WTC11 (cell line): Measurements from ENCODE around the gene TCF12. TPM values are rescaled to one million over a fixed set of nuclear protein-coding genes. Genes with fewer than 3 reads are reported as not detected.

Experiments
- ATAC-seq: fragments of 200-7000 bp; cut with Tn5 transposase; 2 replicates; pipeline ENCODE4 v1.10.0; 2021; ENCODE audit warnings: mild to moderate bottlenecking, moderate library complexity
- CTCF ChIA-PET: fragments of 300-600 bp; sonication (Branson Sonifier 250); formaldehyde crosslinking; loops from one replicate; lab custom pipeline; 2021; ENCODE audit warnings: antibody characterized with exemption; lab: Charles Lee
- POLR2A ChIA-PET: fragments of 350-600 bp; sonication (Branson Sonifier 250); formaldehyde crosslinking; loops from one replicate; lab custom pipeline; 2021; ENCODE audit warnings: antibody characterized with exemption; lab: Charles Lee
- DNase-seq: peaks from one replicate; pipeline ENCODE4 v3.0.0; 2021; ENCODE audit warnings: low spot score
- H3K27ac Mint-ChIP-seq: 2 replicates; pipeline ENCODE4 v1.8.0; 2021; ENCODE audit warnings: mixed read lengths
- H3K27me3 Mint-ChIP-seq: 2 replicates; pipeline ENCODE4 v1.8.0; 2021; ENCODE audit warnings: low read depth, mild to moderate bottlenecking, moderate library complexity, mixed read lengths
- H3K36me3 Mint-ChIP-seq: 2 replicates; pipeline ENCODE4 v1.8.0; 2021; ENCODE audit warnings: mixed read lengths
- H3K4me1 Mint-ChIP-seq: 2 replicates; pipeline ENCODE4 v1.8.0; 2022; ENCODE audit warnings: mixed read lengths
- H3K4me3 Mint-ChIP-seq: 2 replicates; pipeline ENCODE4 v1.8.0; 2021; ENCODE audit warnings: mild to moderate bottlenecking, moderate library complexity, mixed read lengths
- H3K9me3 Mint-ChIP-seq: 2 replicates; pipeline ENCODE4 v1.8.0; 2021; ENCODE audit warnings: mixed read lengths
- ELF4 ChIP-seq: sonication (generic); formaldehyde crosslinking; IDR thresholded peaks from 2 replicates; pipeline ENCODE4 v1.8.1; 2022; ENCODE audit warnings: low read depth, mild to moderate bottlenecking, moderate library complexity, missing genetic modification reagents
- EMX1 ChIP-seq: fragments of 250-450 bp; sonication (Bioruptor Pico); IDR thresholded peaks from 2 replicates; pipeline ENCODE4 v1.8.0; 2021; ENCODE audit warnings: mild to moderate bottlenecking
- JUN ChIP-seq: sonication (generic); formaldehyde crosslinking; IDR thresholded peaks from 2 replicates; pipeline ENCODE4 v1.8.0; 2023; ENCODE audit warnings: mild to moderate bottlenecking, missing genetic modification reagents
- KAT7 ChIP-seq: sonication (generic); formaldehyde crosslinking; IDR thresholded peaks from 2 replicates; pipeline ENCODE4 v1.8.1; 2023; ENCODE audit warnings: missing genetic modification reagents, mild to moderate bottlenecking, borderline replicate concordance
- NFATC4 ChIP-seq: fragments of 250-450 bp; sonication (Bioruptor Pico); IDR thresholded peaks from 2 replicates; pipeline ENCODE4 v1.9.0; 2021; ENCODE audit warnings: mild to moderate bottlenecking
- NR1H2 ChIP-seq: sonication (generic); formaldehyde crosslinking; IDR thresholded peaks from 2 replicates; pipeline ENCODE4 v1.9.0; 2021; ENCODE audit warnings: mild to moderate bottlenecking, moderate library complexity, missing genetic modification reagents
- OVOL2 ChIP-seq: fragments of 250-450 bp; sonication (Bioruptor Pico); IDR thresholded peaks from 2 replicates; pipeline ENCODE4 v1.9.0; 2021; ENCODE audit warnings: mild to moderate bottlenecking, borderline replicate concordance
- RELA ChIP-seq: sonication (generic); formaldehyde crosslinking; IDR thresholded peaks from 2 replicates; pipeline ENCODE4 v1.8.1; 2022; ENCODE audit warnings: missing genetic modification reagents, mild to moderate bottlenecking, borderline replicate concordance
- SP1 ChIP-seq: sonication (generic); formaldehyde crosslinking; conservative IDR thresholded peaks from 2 replicates; pipeline ENCODE4 v1.8.1; 2022; ENCODE audit warnings: missing genetic modification reagents
- TCF7 ChIP-seq: sonication (generic); formaldehyde crosslinking; IDR thresholded peaks from 2 replicates; pipeline ENCODE4 v1.8.0; 2022; ENCODE audit warnings: mild to moderate bottlenecking, low read depth, missing genetic modification reagents, moderate library complexity
- ZNF121 ChIP-seq: sonication (generic); formaldehyde crosslinking; IDR thresholded peaks from 2 replicates; pipeline ENCODE4 v1.8.0; 2023; ENCODE audit warnings: missing genetic modification reagents
- ZNF232 ChIP-seq: sonication (generic); formaldehyde crosslinking; IDR thresholded peaks from 2 replicates; pipeline ENCODE4 v1.8.0; 2022; ENCODE audit warnings: mild to moderate bottlenecking, missing genetic modification reagents
- ZNF416 ChIP-seq: fragments of 250-450 bp; sonication (Bioruptor Pico); IDR thresholded peaks from 2 replicates; pipeline ENCODE4 v1.9.0; 2021; ENCODE audit warnings: mild to moderate bottlenecking, inconsistent platforms
- ZNF423 ChIP-seq: fragments of 250-450 bp; sonication (Bioruptor Pico); IDR thresholded peaks from 2 replicates; pipeline ENCODE4 v2.1.2; 2022; ENCODE audit warnings: mild to moderate bottlenecking, moderate library complexity
- total RNA-seq: library from RNA; stranded (reverse); gene quantifications from 3 replicates; pipeline ENCODE4 v1.2.3, GENCODE V29; 2021
- TF ChIP-seq, protein P1 (sequence below): sonication (generic); formaldehyde crosslinking; IDR thresholded peaks from 2 replicates; pipeline ENCODE4 v1.8.1; 2022; ENCODE audit warnings: missing genetic modification reagents, borderline replicate concordance
- TF ChIP-seq, protein P2 (sequence below): sonication (generic); formaldehyde crosslinking; IDR thresholded peaks from 2 replicates; pipeline ENCODE4 v1.8.1; 2022; ENCODE audit warnings: mild to moderate bottlenecking, moderate library complexity, missing genetic modification reagents
- TF ChIP-seq, protein P3 (sequence below): sonication (generic); formaldehyde crosslinking; IDR thresholded peaks from 2 replicates; pipeline ENCODE4 v1.8.0; 2023; ENCODE audit warnings: missing genetic modification reagents
- TF ChIP-seq, protein P4 (sequence below): fragments of 200-600 bp; IDR thresholded peaks from 2 replicates; pipeline ENCODE4 v1.8.0; 2022; ENCODE audit warnings: antibody characterized with exemption
- TF ChIP-seq, protein P5 (sequence below): sonication (generic); formaldehyde crosslinking; IDR thresholded peaks from 2 replicates; pipeline ENCODE4 v1.8.1; 2023; ENCODE audit warnings: mild to moderate bottlenecking, missing genetic modification reagents, borderline replicate concordance

Gene TCF12
- total RNA-seq, 1 experiment from 2014 or later: 73.2 TPM

DNA sequence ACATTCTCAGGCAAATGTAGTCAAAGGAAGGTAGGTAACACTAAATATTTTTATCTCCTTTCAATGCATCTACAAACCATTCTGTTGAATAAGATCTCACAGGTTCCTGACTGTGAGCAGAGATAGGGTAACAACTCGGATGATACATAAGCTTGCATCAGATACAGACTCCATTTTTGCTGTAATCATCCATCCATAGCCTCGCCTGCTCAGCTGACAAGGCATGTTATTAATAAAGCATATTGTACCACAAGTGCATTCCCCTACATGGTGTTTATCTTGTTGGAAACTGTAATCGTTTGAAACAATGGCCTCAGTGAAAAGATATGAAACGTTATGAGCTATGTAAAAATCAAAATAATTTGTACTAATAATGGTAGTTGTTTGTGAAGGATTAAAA, 35.4 kb upstream of the TCF12 start (continued):
- no peak for TF ChIP-seq ELF4 (CRISPR knock-in tag)
- TF ChIP-seq, protein P1, sequence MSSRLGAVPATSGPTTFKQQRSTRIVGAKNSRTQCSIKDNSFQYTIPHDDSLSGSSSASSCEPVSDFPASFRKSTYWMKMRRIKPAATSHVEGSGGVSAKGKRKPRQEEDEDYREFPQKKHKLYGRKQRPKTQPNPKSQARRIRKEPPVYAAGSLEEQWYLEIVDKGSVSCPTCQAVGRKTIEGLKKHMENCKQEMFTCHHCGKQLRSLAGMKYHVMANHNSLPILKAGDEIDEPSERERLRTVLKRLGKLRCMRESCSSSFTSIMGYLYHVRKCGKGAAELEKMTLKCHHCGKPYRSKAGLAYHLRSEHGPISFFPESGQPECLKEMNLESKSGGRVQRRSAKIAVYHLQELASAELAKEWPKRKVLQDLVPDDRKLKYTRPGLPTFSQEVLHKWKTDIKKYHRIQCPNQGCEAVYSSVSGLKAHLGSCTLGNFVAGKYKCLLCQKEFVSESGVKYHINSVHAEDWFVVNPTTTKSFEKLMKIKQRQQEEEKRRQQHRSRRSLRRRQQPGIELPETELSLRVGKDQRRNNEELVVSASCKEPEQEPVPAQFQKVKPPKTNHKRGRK (CRISPR knock-in tag): no peak

DNA sequence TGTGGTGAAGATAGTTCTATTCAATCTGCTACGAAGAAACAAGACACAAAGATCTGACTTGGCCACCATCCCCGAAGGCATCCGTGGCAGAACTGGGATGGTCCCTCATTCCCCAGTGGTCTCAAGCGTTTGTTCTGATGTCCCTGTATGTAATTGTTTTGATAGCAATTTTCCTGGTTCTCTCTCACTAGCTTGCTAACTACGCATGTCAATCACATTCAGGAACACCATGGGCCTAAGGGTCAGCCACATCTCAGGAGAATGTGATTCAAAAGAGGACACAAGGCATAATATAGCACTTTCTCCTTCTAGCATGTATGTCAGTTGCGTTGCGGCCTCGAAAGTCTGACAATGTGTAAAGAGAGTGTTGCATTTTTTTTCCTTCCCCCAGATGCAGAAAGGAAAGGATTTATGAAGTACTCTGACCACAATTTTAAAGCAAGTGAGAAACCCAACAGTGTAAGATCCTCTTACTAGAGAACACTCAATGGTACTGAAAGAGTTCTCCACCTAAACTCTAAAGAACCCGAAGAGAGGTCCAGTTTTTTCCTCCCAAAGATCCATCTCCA, 32.0 kb upstream of the TCF12 start:
- H3K27me3 Mint-ChIP-seq: peaks cover 17% of the 10 kb centered on the region
- POLR2A ChIA-PET: interaction anchor here (0.6 to 2.3 kb wide), 4 partner anchors 32 to 145 kb away, joined by 3 to 25 read pairs (median 4); partner anchors contain the start of gene TCF12
- no peak for TF ChIP-seq TCF7
- no peak for TF ChIP-seq ZNF232 (CRISPR knock-in tag)
- TF ChIP-seq, protein P2, sequence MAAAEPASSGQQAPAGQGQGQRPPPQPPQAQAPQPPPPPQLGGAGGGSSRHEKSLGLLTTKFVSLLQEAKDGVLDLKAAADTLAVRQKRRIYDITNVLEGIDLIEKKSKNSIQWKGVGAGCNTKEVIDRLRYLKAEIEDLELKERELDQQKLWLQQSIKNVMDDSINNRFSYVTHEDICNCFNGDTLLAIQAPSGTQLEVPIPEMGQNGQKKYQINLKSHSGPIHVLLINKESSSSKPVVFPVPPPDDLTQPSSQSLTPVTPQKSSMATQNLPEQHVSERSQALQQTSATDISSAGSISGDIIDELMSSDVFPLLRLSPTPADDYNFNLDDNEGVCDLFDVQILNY (CRISPR knock-in tag): no peak
- no peak for TF ChIP-seq ZNF423 (CRISPR knock-in tag)
- no peak for TF ChIP-seq ZNF121 (CRISPR knock-in tag)
- no peak for TF ChIP-seq ZNF416 (CRISPR knock-in tag)
- TF ChIP-seq, protein P3, sequence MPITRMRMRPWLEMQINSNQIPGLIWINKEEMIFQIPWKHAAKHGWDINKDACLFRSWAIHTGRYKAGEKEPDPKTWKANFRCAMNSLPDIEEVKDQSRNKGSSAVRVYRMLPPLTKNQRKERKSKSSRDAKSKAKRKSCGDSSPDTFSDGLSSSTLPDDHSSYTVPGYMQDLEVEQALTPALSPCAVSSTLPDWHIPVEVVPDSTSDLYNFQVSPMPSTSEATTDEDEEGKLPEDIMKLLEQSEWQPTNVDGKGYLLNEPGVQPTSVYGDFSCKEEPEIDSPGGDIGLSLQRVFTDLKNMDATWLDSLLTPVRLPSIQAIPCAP (CRISPR knock-in tag): no peak
- no peak for TF ChIP-seq RELA
- no peak for TF ChIP-seq KAT7 (CRISPR knock-in tag)
- TF ChIP-seq OVOL2: no peak
- TF ChIP-seq, protein P4, sequence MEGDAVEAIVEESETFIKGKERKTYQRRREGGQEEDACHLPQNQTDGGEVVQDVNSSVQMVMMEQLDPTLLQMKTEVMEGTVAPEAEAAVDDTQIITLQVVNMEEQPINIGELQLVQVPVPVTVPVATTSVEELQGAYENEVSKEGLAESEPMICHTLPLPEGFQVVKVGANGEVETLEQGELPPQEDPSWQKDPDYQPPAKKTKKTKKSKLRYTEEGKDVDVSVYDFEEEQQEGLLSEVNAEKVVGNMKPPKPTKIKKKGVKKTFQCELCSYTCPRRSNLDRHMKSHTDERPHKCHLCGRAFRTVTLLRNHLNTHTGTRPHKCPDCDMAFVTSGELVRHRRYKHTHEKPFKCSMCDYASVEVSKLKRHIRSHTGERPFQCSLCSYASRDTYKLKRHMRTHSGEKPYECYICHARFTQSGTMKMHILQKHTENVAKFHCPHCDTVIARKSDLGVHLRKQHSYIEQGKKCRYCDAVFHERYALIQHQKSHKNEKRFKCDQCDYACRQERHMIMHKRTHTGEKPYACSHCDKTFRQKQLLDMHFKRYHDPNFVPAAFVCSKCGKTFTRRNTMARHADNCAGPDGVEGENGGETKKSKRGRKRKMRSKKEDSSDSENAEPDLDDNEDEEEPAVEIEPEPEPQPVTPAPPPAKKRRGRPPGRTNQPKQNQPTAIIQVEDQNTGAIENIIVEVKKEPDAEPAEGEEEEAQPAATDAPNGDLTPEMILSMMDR: no peak
- TF ChIP-seq SP1 (CRISPR knock-in tag): no peak
- TF ChIP-seq NR1H2 (CRISPR knock-in tag): no peak
- TF ChIP-seq JUN (CRISPR knock-in tag): no peak
- TF ChIP-seq NFATC4: no peak
- TF ChIP-seq, protein P5, sequence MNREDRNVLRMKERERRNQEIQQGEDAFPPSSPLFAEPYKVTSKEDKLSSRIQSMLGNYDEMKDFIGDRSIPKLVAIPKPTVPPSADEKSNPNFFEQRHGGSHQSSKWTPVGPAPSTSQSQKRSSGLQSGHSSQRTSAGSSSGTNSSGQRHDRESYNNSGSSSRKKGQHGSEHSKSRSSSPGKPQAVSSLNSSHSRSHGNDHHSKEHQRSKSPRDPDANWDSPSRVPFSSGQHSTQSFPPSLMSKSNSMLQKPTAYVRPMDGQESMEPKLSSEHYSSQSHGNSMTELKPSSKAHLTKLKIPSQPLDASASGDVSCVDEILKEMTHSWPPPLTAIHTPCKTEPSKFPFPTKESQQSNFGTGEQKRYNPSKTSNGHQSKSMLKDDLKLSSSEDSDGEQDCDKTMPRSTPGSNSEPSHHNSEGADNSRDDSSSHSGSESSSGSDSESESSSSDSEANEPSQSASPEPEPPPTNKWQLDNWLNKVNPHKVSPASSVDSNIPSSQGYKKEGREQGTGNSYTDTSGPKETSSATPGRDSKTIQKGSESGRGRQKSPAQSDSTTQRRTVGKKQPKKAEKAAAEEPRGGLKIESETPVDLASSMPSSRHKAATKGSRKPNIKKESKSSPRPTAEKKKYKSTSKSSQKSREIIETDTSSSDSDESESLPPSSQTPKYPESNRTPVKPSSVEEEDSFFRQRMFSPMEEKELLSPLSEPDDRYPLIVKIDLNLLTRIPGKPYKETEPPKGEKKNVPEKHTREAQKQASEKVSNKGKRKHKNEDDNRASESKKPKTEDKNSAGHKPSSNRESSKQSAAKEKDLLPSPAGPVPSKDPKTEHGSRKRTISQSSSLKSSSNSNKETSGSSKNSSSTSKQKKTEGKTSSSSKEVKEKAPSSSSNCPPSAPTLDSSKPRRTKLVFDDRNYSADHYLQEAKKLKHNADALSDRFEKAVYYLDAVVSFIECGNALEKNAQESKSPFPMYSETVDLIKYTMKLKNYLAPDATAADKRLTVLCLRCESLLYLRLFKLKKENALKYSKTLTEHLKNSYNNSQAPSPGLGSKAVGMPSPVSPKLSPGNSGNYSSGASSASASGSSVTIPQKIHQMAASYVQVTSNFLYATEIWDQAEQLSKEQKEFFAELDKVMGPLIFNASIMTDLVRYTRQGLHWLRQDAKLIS: no peak
- no peak for TF ChIP-seq EMX1 (CRISPR knock-in tag)
- no peaks in the 10 kb centered on the region for H3K36me3 Mint-ChIP-seq
- ATAC-seq (no peak), DNase-seq (no peak)
- H3K27ac Mint-ChIP-seq: peak overlapping the region; percentile 95
- CTCF ChIA-PET: interaction anchor here (0.6 kb wide), 1 partner anchor 64 kb away, joined by 4 read pairs; no protein-coding TSS in a partner anchor
- peaks cover 24% of the 10 kb centered on the region for H3K4me1 Mint-ChIP-seq
- H3K9me3 Mint-ChIP-seq: no peaks in the 10 kb centered on the region
- H3K4me3 Mint-ChIP-seq: peak overlapping the region; percentile 83
